PC-3 (cell line): ENCODE measurements around the gene HEPHL1.

Experiments
- CTCF ChIP-seq: fragments of 300-600 bp; sonication (generic); conservative IDR thresholded peaks from 2 replicates; pipeline ENCODE4 v1.5.1; 2017; ENCODE audit warnings: antibody characterized with exemption, low read depth, mild to moderate bottlenecking, low read length
- EZH2 ChIP-seq: fragments of 300-600 bp; sonication (generic); IDR thresholded peaks from one replicate; pipeline ENCODE4 v1.6.1; 2017; ENCODE audit warnings: antibody characterized with exemption, mild to moderate bottlenecking, low read length; ENCODE audit not compliant: unreplicated experiment
- EZH2phosphoT487 ChIP-seq: fragments of 300-600 bp; sonication (generic); IDR thresholded peaks from 2 replicates; pipeline ENCODE4 v1.6.1; 2018; ENCODE audit warnings: mild to moderate bottlenecking, antibody characterized with exemption, low read length, borderline replicate concordance

- TF ChIP-seq CTCF (no peak), EZH2phosphoT487 (no peak), EZH2 (no peak)
Observed at GRCh38 chr11:94031625-94032024, 10.5 kb downstream of the HEPHL1 start.
